Parathyroid adenoma (tissue), 2 donors: ENCODE measurements around the gene ELOVL3.

Experiments used
- H2AFZ ChIP-seq: fragments of 300-600 bp; sonication (generic); one replicate; pipeline ENCODE4 v1.7.0; 2017; ENCODE audit warnings: antibody characterized with exemption, mild to moderate bottlenecking
- H3K27ac ChIP-seq: fragments of 300-600 bp; sonication (generic); one replicate; pipeline ENCODE4 v1.7.0; 2017
- H3K27me3 ChIP-seq: fragments of 300-600 bp; sonication (generic); one replicate; pipeline ENCODE4 v1.7.0; 2017; ENCODE audit warnings: low read length; ENCODE audit not compliant: control insufficient read depth, insufficient read depth
- H3K36me3 ChIP-seq: fragments of 300-600 bp; sonication (generic); one replicate; pipeline ENCODE4 v1.7.0; 2017; ENCODE audit warnings: low read length; ENCODE audit not compliant: control insufficient read depth, insufficient read depth
- H3K4me1 ChIP-seq: fragments of 300-600 bp; sonication (generic); one replicate; pipeline ENCODE4 v1.7.0; 2017; ENCODE audit warnings: control low read depth
- H3K4me2 ChIP-seq: fragments of 300-600 bp; sonication (generic); one replicate; pipeline ENCODE4 v1.7.0; 2017; ENCODE audit warnings: low read length
- H3K4me3 ChIP-seq: fragments of 300-600 bp; sonication (generic); one replicate; pipeline ENCODE4 v1.7.0; 2017; ENCODE audit warnings: low read depth, low read length
- H3K79me2 ChIP-seq: fragments of 300-600 bp; sonication (generic); one replicate; pipeline ENCODE4 v1.7.0; 2017; ENCODE audit warnings: control low read depth
- H3K9ac ChIP-seq: fragments of 300-600 bp; sonication (generic); one replicate; pipeline ENCODE4 v1.7.0; 2017; ENCODE audit warnings: mild to moderate bottlenecking
- H3K9me3 ChIP-seq: fragments of 300-600 bp; sonication (generic); one replicate; pipeline ENCODE4 v1.7.0; 2017; ENCODE audit warnings: low read length; ENCODE audit not compliant: control insufficient read depth
- CTCF ChIP-seq: fragments of 300-600 bp; sonication (generic); IDR thresholded peaks from one replicate; pipeline ENCODE4 v1.7.0; 2017; ENCODE audit warnings: antibody characterized with exemption, mild to moderate bottlenecking
- donor health status: primary hyperparathyroidism.

ELOVL3 gene

GRCh38 chr10:102275343-102275742 lies 49.2 kb downstream of the ELOVL3 start:
- no peak for TF ChIP-seq CTCF
- H3K4me1 ChIP-seq, result no peaks in the 10 kb centered on the region
- no peak overlapping the region for H2AFZ ChIP-seq
- no peak overlapping the region for H3K9ac ChIP-seq
- no peak overlapping the region for H3K4me3 ChIP-seq
- peaks cover 58% of the 10 kb centered on the region for H3K79me2 ChIP-seq
- no peaks in the 10 kb centered on the region for H3K27me3 ChIP-seq
- no peak overlapping the region for H3K27ac ChIP-seq
- H3K4me2 ChIP-seq, result no peak overlapping the region
- H3K9me3 ChIP-seq, result no peaks in the 10 kb centered on the region
- H3K36me3 ChIP-seq, result no peaks in the 10 kb centered on the region

- H3K79me2 ChIP-seq, result peaks cover 43% of the 10 kb centered on the region
- TF ChIP-seq CTCF, result no peak
- no peak overlapping the region for H3K4me3 ChIP-seq
- H3K27ac ChIP-seq, result no peak overlapping the region
- H2AFZ ChIP-seq, result no peak overlapping the region
- no peaks in the 10 kb centered on the region for H3K27me3 ChIP-seq
- peaks cover 4% of the 10 kb centered on the region for H3K4me1 ChIP-seq
- no peak overlapping the region for H3K4me2 ChIP-seq
- H3K36me3 ChIP-seq, result no peaks in the 10 kb centered on the region
- no peaks in the 10 kb centered on the region for H3K9me3 ChIP-seq
- no peak overlapping the region for H3K9ac ChIP-seq
Observed at GRCh38 chr10:102279104-102279503, 53.0 kb downstream of the ELOVL3 start.
